AG04450 (cell line): ENCODE results near the gene CHAF1A. TPM values are rescaled to one million over a fixed set of nuclear protein-coding genes. Genes with fewer than 3 reads are reported as not detected.

ENCODE experiments used
- CTCF ChIA-PET: fragments of 300-600, 350-600 bp; formaldehyde crosslinking; extraction: SDS; loops from one replicate; lab custom pipeline; 2022; ENCODE audit warnings: antibody characterized with exemption, inconsistent platforms; lab: Charles Lee
- POLR2A ChIA-PET: fragments of 350-600 bp; formaldehyde crosslinking; extraction: SDS; loops from one replicate; lab custom pipeline; 2021; ENCODE audit warnings: antibody characterized with exemption, inconsistent platforms; lab: Yijun Ruan, JAX
- DNase-seq: peaks from one replicate; pipeline ENCODE4 v3.0.0-alpha.2; 2011; ENCODE audit warnings: low read depth, low spot score
- H3K27ac ChIP-seq: one replicate; pipeline ENCODE4 v1.5.1; 2012; ENCODE audit warnings: low read depth, low read length, control low read depth
- H3K27me3 ChIP-seq: one replicate; pipeline ENCODE4 v1.6.0; 2012; ENCODE audit warnings: low read length; ENCODE audit not compliant: control insufficient read depth, insufficient read depth
- H3K4me3 ChIP-seq: 2 replicates; pipeline ENCODE4 v1.5.1; 2011; ENCODE audit warnings: mild to moderate bottlenecking, low read depth, low read length, control low read depth
- H3K9me3 ChIP-seq: 2 replicates; pipeline ENCODE4 v1.5.1; 2012; ENCODE audit warnings: low read length; ENCODE audit not compliant: control insufficient read depth, insufficient read depth
- polyA plus RNA-seq: library from polyadenylated mRNA; depleted of rRNA; stranded (reverse); fragments of >200 nt; gene quantifications from 2 replicates; pipeline ENCODE4 v1.2.3, GENCODE V29; 2011
- TF ChIP-seq, protein P1 (sequence below): IDR thresholded peaks from 2 replicates; pipeline ENCODE4 v1.5.1; 2011; ENCODE audit warnings: low read depth, low read length, control low read depth, inconsistent platforms

The CHAF1A gene
- polyA plus RNA-seq, 1 experiment, result 5.0 TPM

DNA sequence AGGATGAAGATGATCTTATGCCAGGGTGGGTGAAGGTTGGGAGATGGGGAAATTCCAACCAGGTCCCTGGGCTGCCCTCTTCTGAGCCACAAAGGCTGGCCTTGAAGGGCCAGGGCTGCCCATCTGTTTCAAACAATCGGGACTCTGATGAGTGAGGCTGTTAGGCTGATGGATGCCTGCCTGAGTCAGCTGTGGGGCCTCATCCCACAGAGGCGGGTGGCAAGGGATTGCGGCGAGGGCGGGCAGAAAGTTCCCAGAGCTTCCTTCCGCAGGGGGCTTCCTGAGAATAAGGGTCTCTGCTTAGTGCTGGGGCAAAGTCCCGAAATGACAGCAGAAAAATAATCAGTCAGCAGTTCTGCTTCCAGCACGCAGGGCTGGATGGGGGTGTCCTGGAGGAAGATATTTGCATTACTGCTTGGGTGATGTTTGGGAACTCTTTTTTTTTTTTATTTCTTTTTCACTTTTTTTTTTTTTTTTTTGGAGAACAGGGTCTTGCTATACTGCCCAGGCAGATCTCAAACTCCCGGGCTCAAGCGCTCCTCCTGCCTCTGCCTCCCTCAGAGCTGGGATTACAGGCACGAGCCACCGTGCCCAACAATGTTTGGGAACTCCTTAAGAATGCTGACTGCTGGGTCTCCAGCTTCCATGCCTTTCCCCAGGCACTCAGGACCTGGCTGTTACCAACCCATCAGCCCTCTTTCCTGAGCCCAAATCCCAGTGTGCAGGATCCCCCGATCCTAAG is 16.2 kb upstream of the CHAF1A start:
- DNase-seq, result no peak
- Histone ChIP-seq H3K27me3 (no peaks in the 10 kb centered on the region), H3K27ac (peak overlapping the region; percentile 65), H3K9me3 (no peaks in the 10 kb centered on the region; the same call in 1 of the 2 replicates), H3K4me3 (no peak overlapping the region)
- CTCF ChIA-PET, result interaction anchor here (0.7 to 1.5 kb wide), 6 partner anchors 9 to 1605 kb away, joined by 3 to 7 read pairs (median 4); no protein-coding TSS in a partner anchor
- POLR2A ChIA-PET, result interaction anchor here (0.7 to 0.9 kb wide), 3 partner anchors 42 to 139 kb away, joined by 6 to 11 read pairs (median 6); partner anchors contain the start of gene YJU2
- TF ChIP-seq, protein P1, sequence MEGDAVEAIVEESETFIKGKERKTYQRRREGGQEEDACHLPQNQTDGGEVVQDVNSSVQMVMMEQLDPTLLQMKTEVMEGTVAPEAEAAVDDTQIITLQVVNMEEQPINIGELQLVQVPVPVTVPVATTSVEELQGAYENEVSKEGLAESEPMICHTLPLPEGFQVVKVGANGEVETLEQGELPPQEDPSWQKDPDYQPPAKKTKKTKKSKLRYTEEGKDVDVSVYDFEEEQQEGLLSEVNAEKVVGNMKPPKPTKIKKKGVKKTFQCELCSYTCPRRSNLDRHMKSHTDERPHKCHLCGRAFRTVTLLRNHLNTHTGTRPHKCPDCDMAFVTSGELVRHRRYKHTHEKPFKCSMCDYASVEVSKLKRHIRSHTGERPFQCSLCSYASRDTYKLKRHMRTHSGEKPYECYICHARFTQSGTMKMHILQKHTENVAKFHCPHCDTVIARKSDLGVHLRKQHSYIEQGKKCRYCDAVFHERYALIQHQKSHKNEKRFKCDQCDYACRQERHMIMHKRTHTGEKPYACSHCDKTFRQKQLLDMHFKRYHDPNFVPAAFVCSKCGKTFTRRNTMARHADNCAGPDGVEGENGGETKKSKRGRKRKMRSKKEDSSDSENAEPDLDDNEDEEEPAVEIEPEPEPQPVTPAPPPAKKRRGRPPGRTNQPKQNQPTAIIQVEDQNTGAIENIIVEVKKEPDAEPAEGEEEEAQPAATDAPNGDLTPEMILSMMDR, result peak; percentile 57

- Histone ChIP-seq H3K27me3 (no peaks in the 10 kb centered on the region), H3K27ac (peak overlapping the region; percentile 11), H3K9me3 (no peaks in the 10 kb centered on the region; the same call in 1 of the 2 replicates), H3K4me3 (no peak overlapping the region)
- ChIA-PET POLR2A (no interaction called here), CTCF (interaction anchor here (0.6 to 1.7 kb wide), 3 partner anchors 13 to 117 kb away, joined by 4 to 6 read pairs (median 5); no protein-coding TSS in a partner anchor)
- no peak for DNase-seq
- TF ChIP-seq, protein P1, result no peak
Observed at GRCh38 chr19:4388337-4389063, 13.9 kb upstream of the CHAF1A start.

GRCh38 chr19:4389064-4389375 is 13.4 kb upstream of the CHAF1A start:
- no peaks in the 10 kb centered on the region; the same call in 1 of the 2 replicates for H3K9me3 ChIP-seq
- no peak for DNase-seq
- ChIA-PET CTCF (interaction anchor here (1.6 to 1.7 kb wide), 2 partner anchors 13 to 36 kb away, joined by 4 to 5 read pairs; no protein-coding TSS in a partner anchor), POLR2A (no interaction called here)
- TF ChIP-seq, protein P1, result no peak
- no peak overlapping the region for H3K4me3 ChIP-seq
- H3K27me3 ChIP-seq, result no peaks in the 10 kb centered on the region
- peak overlapping the region; percentile 11 for H3K27ac ChIP-seq

DNA sequence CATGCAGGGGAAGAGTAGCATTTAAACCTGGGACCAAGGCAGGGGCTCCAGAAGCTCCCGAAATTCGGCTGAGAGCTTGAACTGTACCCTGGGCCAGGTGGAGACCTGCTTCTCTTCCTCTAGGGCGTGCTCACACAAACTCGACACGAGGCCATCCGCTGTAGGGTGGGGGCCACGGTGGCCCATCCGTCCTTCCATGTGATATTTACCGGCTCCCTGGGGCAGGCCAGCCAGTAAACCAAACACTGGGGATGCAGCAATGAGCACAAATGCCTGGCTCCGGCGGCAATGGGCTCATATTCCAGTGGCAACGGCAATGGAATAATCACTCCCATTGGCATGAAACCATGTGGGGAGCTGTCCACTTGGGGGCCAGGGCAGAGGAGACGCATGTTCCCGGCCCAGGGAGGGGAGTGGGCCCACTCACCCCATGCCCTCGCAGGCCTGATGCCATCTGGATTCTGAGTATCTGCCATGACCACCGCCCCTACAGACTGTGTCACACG is 12.9 kb upstream of the CHAF1A start:
- TF ChIP-seq, protein P1, result no peak
- peak overlapping the region; percentile 75 for H3K27ac ChIP-seq
- ChIA-PET POLR2A (no interaction called here), CTCF (interaction anchor here (1.6 to 1.8 kb wide), 3 partner anchors 11 to 37 kb away, joined by 4 to 10 read pairs (median 5); partner anchors contain the start of gene SH3GL1)
- H3K9me3 ChIP-seq, result no peaks in the 10 kb centered on the region; the same call in 1 of the 2 replicates
- H3K27me3 ChIP-seq, result no peaks in the 10 kb centered on the region
- no peak for DNase-seq
- H3K4me3 ChIP-seq, result no peak overlapping the region
